Gastroesophageal sphincter (tissue), 4 donors: ENCODE data around the gene F13B. TPM values are rescaled to one million over a fixed set of nuclear protein-coding genes. Genes with fewer than 3 reads are reported as not detected.

Experiments used
- ATAC-seq: fragments of 150-250 bp; one replicate; pipeline ENCODE4 v1.9.1; 2016; ENCODE audit warnings: mild to moderate bottlenecking, moderate library complexity
- H3K27ac ChIP-seq, 4 donors: fragments of 200-600 bp; sonication (generic) in 3 of 4; 1 replicate in 3 of 4; 2 replicates in 1 of 4; pipeline ENCODE4 v1.5.1; 2016 to 2019
- H3K27me3 ChIP-seq: fragments of 200-600 bp; sonication (generic); one replicate; pipeline ENCODE4 v1.5.1; 2019
- H3K36me3 ChIP-seq, 2 donors: fragments of 200-600 bp; sonication (generic); one replicate each; pipeline ENCODE4 v1.5.1; 2019; ENCODE audit warnings: control low read depth in 1 of 2
- H3K4me1 ChIP-seq, 3 donors: fragments of 200-600 bp; sonication (generic); 1 replicate in 2 of 3; 2 replicates in 1 of 3; pipeline ENCODE4 v1.5.1; 2016 to 2019; ENCODE audit warnings: control low read depth in 2 of 3
- H3K4me3 ChIP-seq, 2 donors: fragments of 200-600 bp; sonication (generic); one replicate each; pipeline ENCODE4 v1.5.1; 2019; ENCODE audit warnings: mild to moderate bottlenecking in 1 of 2, moderate library complexity in 1 of 2
- H3K9me3 ChIP-seq, 3 donors: fragments of 200-600 bp; sonication (generic); one replicate each; pipeline ENCODE4 v1.5.1; 2017 to 2019; ENCODE audit warnings: control low read depth in 2 of 3
- EP300 ChIP-seq: sonication (generic); formaldehyde crosslinking; IDR thresholded peaks from one replicate; pipeline ENCODE4 v1.6.1; 2017; ENCODE audit warnings: antibody characterized with exemption, mild to moderate bottlenecking
- POLR2A ChIP-seq, 2 donors: fragments of 450-650 bp; IDR thresholded peaks; one replicate each; pipeline ENCODE4 v1.6.1; 2017; ENCODE audit warnings: antibody characterized with exemption in 2 of 2, mild to moderate bottlenecking in 2 of 2, moderate library complexity in 1 of 2
- POLR2AphosphoS5 ChIP-seq: sonication (generic); formaldehyde crosslinking; IDR thresholded peaks from one replicate; pipeline ENCODE4 v1.6.1; 2017; ENCODE audit warnings: antibody characterized with exemption
- WGBS, 2 donors: methylation state at CpG; one replicate each; pipeline ENCODE4 v1.1.5; 2018; ENCODE audit warnings: low coverage in 1 of 2; 5-methylcytosine and 5-hydroxymethylcytosine counted together
- total RNA-seq, 4 donors: library from RNA; depleted of rRNA; stranded (reverse); fragments of >200 nt; gene quantifications; one replicate each; pipeline ENCODE4 v1.1.0, GENCODE V29; 2016
- TF ChIP-seq, protein P1 (sequence below), 4 experiments: fragments of 200-600 bp in 2 of 4; fragments of 450-650 bp in 2 of 4; sonication (generic) in 1 of 4; IDR thresholded peaks; one replicate each; pipeline ENCODE4 v1.5.1; 2017 to 2019; ENCODE audit warnings: antibody characterized with exemption in 4 of 4, mild to moderate bottlenecking in 2 of 4, moderate library complexity in 2 of 4

F13B gene
- total RNA-seq, 4 donors from 2014 or later: not detected

DNA sequence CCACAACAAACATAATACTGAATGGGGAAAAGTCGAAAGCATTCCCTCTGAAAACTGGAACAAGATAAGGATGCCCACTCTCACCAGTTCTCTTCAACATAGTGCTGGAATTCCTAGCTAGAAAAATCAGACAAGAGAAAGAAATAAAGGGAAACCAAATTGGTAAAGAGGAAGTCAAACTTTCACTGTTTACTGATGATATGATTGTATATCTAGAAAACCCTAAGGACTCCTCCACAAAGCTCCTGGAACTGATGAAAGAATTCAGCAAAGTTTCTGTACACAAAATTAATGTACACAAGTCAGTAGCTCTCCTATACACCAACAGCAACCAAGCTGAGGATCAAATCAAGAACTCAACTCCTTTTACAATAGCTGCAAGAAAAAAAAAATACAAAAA, 6.9 kb upstream of the F13B start:
- Histone ChIP-seq H3K27me3 (no peaks in the 10 kb centered on the region), H3K9me3 (peaks cover 0 to 14% (median 0%) of the 10 kb centered on the region in 3 donors), H3K36me3 (no peaks in the 10 kb centered on the region), H3K4me1 (no peaks in the 10 kb centered on the region), H3K27ac (no peak overlapping the region), H3K4me3 (no peak overlapping the region)
- WGBS, 2 donors: 88 to 100% methylated on average over 1 of the region's 1 CpG
- no peak for ATAC-seq
- no peak for TF ChIP-seq POLR2AphosphoS5

DNA sequence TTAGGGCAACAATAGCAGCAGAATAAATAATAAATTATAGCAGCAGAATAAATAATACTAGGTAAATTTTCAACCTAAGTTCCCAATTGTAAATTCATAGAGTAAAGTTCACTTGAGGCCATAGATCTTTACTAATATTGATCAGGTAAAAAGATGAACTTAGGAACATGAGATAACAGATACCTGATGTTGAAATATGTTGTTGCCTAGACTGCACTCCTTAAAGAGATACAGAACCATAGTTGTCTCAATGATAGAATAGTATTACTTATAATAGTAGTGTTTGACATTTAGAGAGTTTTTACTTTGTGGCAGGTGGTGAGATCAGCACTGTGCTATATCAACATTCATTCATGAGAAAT, 378 bp upstream of the F13B start:
- ATAC-seq: no peak
- Histone ChIP-seq H3K9me3 (peaks cover 0 to 14% (median 0%) of the 10 kb centered on the region in 3 donors), H3K4me1 (no peaks in the 10 kb centered on the region), H3K4me3 (no peak overlapping the region), H3K27me3 (no peaks in the 10 kb centered on the region), H3K27ac (no peak overlapping the region), H3K36me3 (no peaks in the 10 kb centered on the region)
- TF ChIP-seq EP300: no peak
- TF ChIP-seq POLR2AphosphoS5: no peak
- TF ChIP-seq, protein P1, sequence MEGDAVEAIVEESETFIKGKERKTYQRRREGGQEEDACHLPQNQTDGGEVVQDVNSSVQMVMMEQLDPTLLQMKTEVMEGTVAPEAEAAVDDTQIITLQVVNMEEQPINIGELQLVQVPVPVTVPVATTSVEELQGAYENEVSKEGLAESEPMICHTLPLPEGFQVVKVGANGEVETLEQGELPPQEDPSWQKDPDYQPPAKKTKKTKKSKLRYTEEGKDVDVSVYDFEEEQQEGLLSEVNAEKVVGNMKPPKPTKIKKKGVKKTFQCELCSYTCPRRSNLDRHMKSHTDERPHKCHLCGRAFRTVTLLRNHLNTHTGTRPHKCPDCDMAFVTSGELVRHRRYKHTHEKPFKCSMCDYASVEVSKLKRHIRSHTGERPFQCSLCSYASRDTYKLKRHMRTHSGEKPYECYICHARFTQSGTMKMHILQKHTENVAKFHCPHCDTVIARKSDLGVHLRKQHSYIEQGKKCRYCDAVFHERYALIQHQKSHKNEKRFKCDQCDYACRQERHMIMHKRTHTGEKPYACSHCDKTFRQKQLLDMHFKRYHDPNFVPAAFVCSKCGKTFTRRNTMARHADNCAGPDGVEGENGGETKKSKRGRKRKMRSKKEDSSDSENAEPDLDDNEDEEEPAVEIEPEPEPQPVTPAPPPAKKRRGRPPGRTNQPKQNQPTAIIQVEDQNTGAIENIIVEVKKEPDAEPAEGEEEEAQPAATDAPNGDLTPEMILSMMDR (IDR thresholded peaks at IDR 0.05): no peak
- TF ChIP-seq POLR2A (IDR thresholded peaks at IDR 0.05): no peak

DNA sequence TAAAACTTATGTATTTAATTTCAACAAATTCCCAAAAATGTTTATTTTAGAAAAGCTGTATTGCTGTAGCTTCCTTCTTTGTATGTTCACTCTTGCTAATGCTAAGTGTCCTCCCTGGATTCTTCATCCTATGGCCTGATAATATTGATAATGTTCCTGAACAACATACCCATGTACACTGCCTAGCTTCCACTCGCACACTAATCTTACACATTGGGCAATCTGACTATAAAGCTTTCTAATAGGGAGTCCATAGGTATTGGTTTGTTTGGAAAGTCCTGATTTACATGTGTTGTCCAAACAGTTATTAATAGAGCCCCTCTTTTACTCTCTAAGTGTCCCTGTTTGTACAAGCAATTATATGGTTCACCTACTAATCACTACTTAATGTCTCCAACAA, 783 bp downstream of the F13B start:
- no peak for TF ChIP-seq POLR2AphosphoS5
- TF ChIP-seq, protein P1 (IDR thresholded peaks at IDR 0.05): no peak
- TF ChIP-seq POLR2A (IDR thresholded peaks at IDR 0.05): no peak
- no peak for TF ChIP-seq EP300
- H3K9me3 ChIP-seq: peaks cover 0 to 14% (median 0%) of the 10 kb centered on the region in 3 donors
- no peaks in the 10 kb centered on the region for H3K36me3 ChIP-seq
- no peaks in the 10 kb centered on the region for H3K27me3 ChIP-seq
- H3K4me3 ChIP-seq: no peak overlapping the region
- 83 to 100% methylated on average over 1 of the region's 1 CpG for WGBS, 2 donors
- ATAC-seq: no peak
- H3K4me1 ChIP-seq: no peaks in the 10 kb centered on the region
- H3K27ac ChIP-seq: no peak overlapping the region

DNA sequence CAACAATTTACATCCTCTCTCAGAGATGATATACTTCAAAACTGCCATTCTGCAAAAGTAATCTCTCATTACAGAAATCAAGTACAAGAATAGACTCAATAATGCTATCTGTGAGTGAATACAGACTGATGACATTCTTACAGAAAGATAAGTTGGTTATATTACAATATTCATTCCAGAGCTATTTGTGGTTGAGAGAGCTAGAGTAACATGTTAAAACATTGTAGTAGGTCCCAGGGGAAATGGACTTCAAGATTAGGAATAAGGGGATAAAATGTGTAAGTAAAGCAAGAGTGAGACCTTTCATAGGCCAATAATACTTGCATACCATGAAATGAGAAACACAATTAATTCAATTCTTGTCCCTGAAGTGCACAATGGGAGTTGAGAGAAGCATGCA, 1.5 kb downstream of the F13B start:
- Histone ChIP-seq H3K27ac (no peak overlapping the region), H3K4me3 (no peak overlapping the region), H3K9me3 (peaks cover 0 to 13% (median 0%) of the 10 kb centered on the region in 3 donors), H3K27me3 (no peaks in the 10 kb centered on the region), H3K4me1 (no peaks in the 10 kb centered on the region), H3K36me3 (no peaks in the 10 kb centered on the region)
- TF ChIP-seq POLR2AphosphoS5 (no peak), POLR2A (IDR thresholded peaks at IDR 0.05) (no peak), EP300 (no peak)
- TF ChIP-seq, protein P1 (IDR thresholded peaks at IDR 0.05): no peak
- ATAC-seq: no peak

DNA sequence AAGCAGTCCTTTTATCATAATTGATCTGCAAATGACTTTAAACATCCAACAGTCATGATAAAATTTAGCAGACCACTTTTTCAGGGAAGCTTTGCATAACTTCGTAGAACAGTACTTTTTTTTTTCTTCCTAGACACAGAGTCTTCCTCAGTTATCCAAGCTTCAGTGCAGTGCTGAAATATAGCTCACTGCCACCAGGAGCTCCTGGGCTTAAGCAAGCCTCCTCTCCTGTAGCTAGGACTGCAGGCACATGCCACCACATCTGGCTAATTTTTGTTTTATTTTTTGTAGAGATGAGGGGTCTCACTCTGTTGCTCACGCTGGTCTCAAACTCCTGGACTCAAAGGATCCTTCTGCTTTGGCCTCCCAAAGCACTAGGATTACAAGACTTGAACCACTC, 3.8 kb downstream of the F13B start:
- no peak for ATAC-seq
- H3K36me3 ChIP-seq: no peaks in the 10 kb centered on the region
- TF ChIP-seq, protein P1 (IDR thresholded peaks at IDR 0.05): no peak
- no peak for TF ChIP-seq POLR2A (IDR thresholded peaks at IDR 0.05)
- no peak for TF ChIP-seq POLR2AphosphoS5
- TF ChIP-seq EP300: no peak
- no peak overlapping the region for H3K4me3 ChIP-seq
- no peak overlapping the region for H3K27ac ChIP-seq
- 58 to 71% methylated on average over 2 of the region's 2 CpGs for WGBS, 2 donors
- no peaks in the 10 kb centered on the region for H3K4me1 ChIP-seq
- H3K9me3 ChIP-seq: no peaks in the 10 kb centered on the region
- H3K27me3 ChIP-seq: no peaks in the 10 kb centered on the region

DNA sequence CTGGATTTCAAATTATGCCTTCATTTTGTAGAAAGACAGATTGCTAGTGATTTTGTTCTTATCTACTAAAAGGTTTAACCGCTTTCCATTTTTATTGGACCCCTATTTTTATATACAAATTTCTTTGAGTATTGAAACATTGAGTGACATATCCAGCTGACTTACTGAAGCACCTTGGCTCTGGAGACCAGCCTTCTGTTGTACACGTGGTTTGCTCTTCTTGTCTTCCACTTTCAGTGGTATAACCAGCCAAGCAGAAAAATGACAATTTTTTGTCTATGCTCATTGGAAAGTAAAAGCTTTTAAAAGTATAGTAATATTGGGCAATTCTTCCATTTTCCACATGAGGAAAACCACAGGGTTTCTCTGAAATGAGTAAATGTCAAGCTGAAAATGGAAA, 4.4 kb downstream of the F13B start:
- no peaks in the 10 kb centered on the region for H3K4me1 ChIP-seq
- WGBS, 2 donors: 71 to 85% methylated on average over 2 of the region's 2 CpGs
- TF ChIP-seq EP300: no peak
- TF ChIP-seq, protein P1 (IDR thresholded peaks at IDR 0.05): no peak
- no peak for ATAC-seq
- no peaks in the 10 kb centered on the region for H3K9me3 ChIP-seq
- no peak overlapping the region for H3K4me3 ChIP-seq
- no peaks in the 10 kb centered on the region for H3K36me3 ChIP-seq
- no peaks in the 10 kb centered on the region for H3K27me3 ChIP-seq
- H3K27ac ChIP-seq: no peak overlapping the region
